ENCODE results near the gene ANO8. TPM values are rescaled to one million over a fixed set of nuclear protein-coding genes. Genes with fewer than 3 reads are reported as not detected.

ANO8 gene
- total and polyA plus RNA-seq, 3 experiments from 2014 or later: 0.43 to 5.1 (median 4.1) TPM

GRCh38 chr19:17324357-17325114, 10.1 kb downstream of the ANO8 start:
- H3K36me3 ChIP-seq (ENCODE audit: insufficient read depth, low read length): no peaks in the 10 kb centered on the region
- no peaks in the 10 kb centered on the region for H3K9me3 ChIP-seq (ENCODE audit: low read length)
- no peak for DNase-seq
- H3K4me3 ChIP-seq (ENCODE audit: low read length): no peak overlapping the region
- ChIA-PET POLR2A (no interaction called here), CTCF (interaction anchor here (0.7 to 1.0 kb wide), 2 partner anchors 11 to 15 kb away, joined by 3 to 6 read pairs; partner anchors contain the start of gene DDA1)
- peaks cover 0 to 20% (median 9%) of the 10 kb centered on the region in 3 donors for H3K4me1 Mint-ChIP-seq
- H3K4me1 ChIP-seq (ENCODE audit: insufficient read depth, low read length): peaks cover 6% of the 10 kb centered on the region
- no peak overlapping the region for H3K27ac ChIP-seq (ENCODE audit: low read depth, low read length)
- H3K9me3 Mint-ChIP-seq: no peaks in the 10 kb centered on the region
- H3K27ac Mint-ChIP-seq: no peak overlapping the region
- H3K4me3 Mint-ChIP-seq: peak overlapping the region in 2 of 7 donors; percentile 24 to 27
- no peaks in the 10 kb centered on the region for H3K27me3 ChIP-seq (ENCODE audit: insufficient read depth, low read length, poor library complexity, severe bottlenecking)
- no peaks in the 10 kb centered on the region for H3K27me3 Mint-ChIP-seq
- H3K36me3 Mint-ChIP-seq: peaks cover 0 to 26% (median 5%) of the 10 kb centered on the region in 3 donors

- no peaks in the 10 kb centered on the region for H3K9me3 ChIP-seq (ENCODE audit: low read length)
- no peaks in the 10 kb centered on the region for H3K27me3 Mint-ChIP-seq
- H3K4me3 Mint-ChIP-seq: peak overlapping the region in 1 of 7 donors; percentile 24
- CTCF ChIA-PET: interaction anchor here (1.0 kb wide), 1 partner anchor 12 kb away, joined by 6 read pairs; no protein-coding TSS in a partner anchor
- POLR2A ChIA-PET: no interaction called here
- H3K27ac Mint-ChIP-seq: no peak overlapping the region
- no peaks in the 10 kb centered on the region for H3K36me3 ChIP-seq (ENCODE audit: insufficient read depth, low read length)
- no peaks in the 10 kb centered on the region for H3K27me3 ChIP-seq (ENCODE audit: insufficient read depth, low read length, poor library complexity, severe bottlenecking)
- DNase-seq: no peak
- no peaks in the 10 kb centered on the region for H3K9me3 Mint-ChIP-seq
- H3K4me1 ChIP-seq (ENCODE audit: insufficient read depth, low read length): peaks cover under 1% of the 10 kb centered on the region
- peaks cover 0 to 30% (median 5%) of the 10 kb centered on the region in 3 donors for H3K36me3 Mint-ChIP-seq
- H3K27ac ChIP-seq (ENCODE audit: low read depth, low read length): no peak overlapping the region
- no peak overlapping the region for H3K4me3 ChIP-seq (ENCODE audit: low read length)
- H3K4me1 Mint-ChIP-seq: peaks cover 0 to 14% (median 9%) of the 10 kb centered on the region in 3 donors
These were observed 10.7 kb downstream of the ANO8 start for GRCh38 chr19:17323964-17324332.

- peak overlapping the region in 1 of 7 donors; percentile 19 for H3K4me3 Mint-ChIP-seq
- peaks cover 0 to 14% (median 9%) of the 10 kb centered on the region in 3 donors for H3K4me1 Mint-ChIP-seq
- no peaks in the 10 kb centered on the region for H3K27me3 Mint-ChIP-seq
- peaks cover 0 to 30% (median 5%) of the 10 kb centered on the region in 3 donors for H3K36me3 Mint-ChIP-seq
- Histone ChIP-seq H3K9me3 (ENCODE audit: low read length) (no peaks in the 10 kb centered on the region), H3K36me3 (ENCODE audit: insufficient read depth, low read length) (no peaks in the 10 kb centered on the region), H3K27me3 (ENCODE audit: insufficient read depth, low read length, poor library complexity, severe bottlenecking) (no peaks in the 10 kb centered on the region), H3K27ac (ENCODE audit: low read depth, low read length) (no peak overlapping the region), H3K4me3 (ENCODE audit: low read length) (no peak overlapping the region), H3K4me1 (ENCODE audit: insufficient read depth, low read length) (no peaks in the 10 kb centered on the region)
- no peak overlapping the region for H3K27ac Mint-ChIP-seq
- CTCF ChIA-PET: no interaction called here
- no peak for DNase-seq
- POLR2A ChIA-PET: no interaction called here
- no peaks in the 10 kb centered on the region for H3K9me3 Mint-ChIP-seq
These were observed 11.2 kb downstream of the ANO8 start for GRCh38 chr19:17323300-17323963.

- no peaks in the 10 kb centered on the region for H3K9me3 Mint-ChIP-seq
- no peak overlapping the region for H3K27ac Mint-ChIP-seq
These were observed 11.8 kb downstream of the ANO8 start for GRCh38 chr19:17322854-17323253.

GRCh38 chr19:17321655-17322489, 12.8 kb downstream of the ANO8 start:
- no peak overlapping the region for H3K4me3 ChIP-seq (ENCODE audit: low read length)
- peaks cover 0 to 10% (median 9%) of the 10 kb centered on the region in 3 donors for H3K4me1 Mint-ChIP-seq
- H3K4me3 Mint-ChIP-seq: no peak overlapping the region
- no peaks in the 10 kb centered on the region for H3K9me3 ChIP-seq (ENCODE audit: low read length)
- no peak for DNase-seq
- H3K27ac ChIP-seq (ENCODE audit: low read depth, low read length): no peak overlapping the region
- no peaks in the 10 kb centered on the region for H3K9me3 Mint-ChIP-seq
- peaks cover 0 to 38% (median 5%) of the 10 kb centered on the region in 3 donors for H3K36me3 Mint-ChIP-seq
- ChIA-PET CTCF (interaction anchor here (1.1 to 1.3 kb wide), 2 partner anchors 12 to 174 kb away, joined by 3 read pairs; no protein-coding TSS in a partner anchor), POLR2A (no interaction called here)
- no peaks in the 10 kb centered on the region for H3K27me3 Mint-ChIP-seq
- no peaks in the 10 kb centered on the region for H3K4me1 ChIP-seq (ENCODE audit: insufficient read depth, low read length)
- H3K27me3 ChIP-seq (ENCODE audit: insufficient read depth, low read length, poor library complexity, severe bottlenecking): no peaks in the 10 kb centered on the region
- H3K36me3 ChIP-seq (ENCODE audit: insufficient read depth, low read length): no peaks in the 10 kb centered on the region
- H3K27ac Mint-ChIP-seq: no peak overlapping the region

More at GRCh38 chr19:17322854-17323253, 11.8 kb downstream of the ANO8 start:
- ChIA-PET POLR2A (no interaction called here), CTCF (no interaction called here)
- Histone ChIP-seq H3K36me3 (ENCODE audit: insufficient read depth, low read length) (no peaks in the 10 kb centered on the region), H3K4me1 (ENCODE audit: insufficient read depth, low read length) (no peaks in the 10 kb centered on the region), H3K4me3 (ENCODE audit: low read length) (no peak overlapping the region), H3K27me3 (ENCODE audit: insufficient read depth, low read length, poor library complexity, severe bottlenecking) (no peaks in the 10 kb centered on the region), H3K27ac (ENCODE audit: low read depth, low read length) (no peak overlapping the region), H3K9me3 (ENCODE audit: low read length) (no peaks in the 10 kb centered on the region)
- no peak overlapping the region for H3K4me3 Mint-ChIP-seq
- H3K27me3 Mint-ChIP-seq: no peaks in the 10 kb centered on the region
- H3K4me1 Mint-ChIP-seq: peaks cover 0 to 12% (median 9%) of the 10 kb centered on the region in 3 donors
- peaks cover 0 to 31% (median 5%) of the 10 kb centered on the region in 3 donors for H3K36me3 Mint-ChIP-seq
- no peak for DNase-seq

- H3K36me3 Mint-ChIP-seq: peaks cover 0 to 48% (median 5%) of the 10 kb centered on the region in 3 donors
- peaks cover 0 to 10% (median 9%) of the 10 kb centered on the region in 3 donors for H3K4me1 Mint-ChIP-seq
- H3K9me3 ChIP-seq (ENCODE audit: low read length): no peaks in the 10 kb centered on the region
- no peak overlapping the region for H3K4me3 Mint-ChIP-seq
- no peak overlapping the region for H3K4me3 ChIP-seq (ENCODE audit: low read length)
- no peaks in the 10 kb centered on the region for H3K4me1 ChIP-seq (ENCODE audit: insufficient read depth, low read length)
- H3K36me3 ChIP-seq (ENCODE audit: insufficient read depth, low read length): peaks cover 6% of the 10 kb centered on the region
- H3K9me3 Mint-ChIP-seq: no peaks in the 10 kb centered on the region
- no peak for DNase-seq
- no peaks in the 10 kb centered on the region for H3K27me3 ChIP-seq (ENCODE audit: insufficient read depth, low read length, poor library complexity, severe bottlenecking)
- no peak overlapping the region for H3K27ac ChIP-seq (ENCODE audit: low read depth, low read length)
- ChIA-PET CTCF (interaction anchor here (0.9 kb wide), 1 partner anchor 11 kb away, joined by 3 read pairs; the partner anchor contains the start of gene DDA1), POLR2A (no interaction called here)
- no peaks in the 10 kb centered on the region for H3K27me3 Mint-ChIP-seq
- no peak overlapping the region for H3K27ac Mint-ChIP-seq
These were observed 14.2 kb downstream of the ANO8 start for GRCh38 chr19:17320435-17320834.

- H3K27ac ChIP-seq (ENCODE audit: low read depth, low read length): no peak overlapping the region
- Mint-ChIP-seq H3K4me1 (peaks cover 0 to 10% (median 9%) of the 10 kb centered on the region in 3 donors), H3K36me3 (peaks cover 0 to 52% (median 5%) of the 10 kb centered on the region in 3 donors), H3K4me3 (no peak overlapping the region), H3K9me3 (no peaks in the 10 kb centered on the region), H3K27me3 (no peaks in the 10 kb centered on the region), H3K27ac (no peak overlapping the region)
- DNase-seq: no peak
- peaks cover 8% of the 10 kb centered on the region for H3K36me3 ChIP-seq (ENCODE audit: insufficient read depth, low read length)
- no peaks in the 10 kb centered on the region for H3K27me3 ChIP-seq (ENCODE audit: insufficient read depth, low read length, poor library complexity, severe bottlenecking)
- H3K4me1 ChIP-seq (ENCODE audit: insufficient read depth, low read length): no peaks in the 10 kb centered on the region
- ChIA-PET CTCF (no interaction called here), POLR2A (no interaction called here)
- no peak overlapping the region for H3K4me3 ChIP-seq (ENCODE audit: low read length)
- no peaks in the 10 kb centered on the region for H3K9me3 ChIP-seq (ENCODE audit: low read length)
These were observed 15.0 kb downstream of the ANO8 start for GRCh38 chr19:17319473-17320238.

Measured in CD8-positive, alpha-beta memory T cell (primary cell).